ENCODE results near the gene GAREM2.

DNA sequence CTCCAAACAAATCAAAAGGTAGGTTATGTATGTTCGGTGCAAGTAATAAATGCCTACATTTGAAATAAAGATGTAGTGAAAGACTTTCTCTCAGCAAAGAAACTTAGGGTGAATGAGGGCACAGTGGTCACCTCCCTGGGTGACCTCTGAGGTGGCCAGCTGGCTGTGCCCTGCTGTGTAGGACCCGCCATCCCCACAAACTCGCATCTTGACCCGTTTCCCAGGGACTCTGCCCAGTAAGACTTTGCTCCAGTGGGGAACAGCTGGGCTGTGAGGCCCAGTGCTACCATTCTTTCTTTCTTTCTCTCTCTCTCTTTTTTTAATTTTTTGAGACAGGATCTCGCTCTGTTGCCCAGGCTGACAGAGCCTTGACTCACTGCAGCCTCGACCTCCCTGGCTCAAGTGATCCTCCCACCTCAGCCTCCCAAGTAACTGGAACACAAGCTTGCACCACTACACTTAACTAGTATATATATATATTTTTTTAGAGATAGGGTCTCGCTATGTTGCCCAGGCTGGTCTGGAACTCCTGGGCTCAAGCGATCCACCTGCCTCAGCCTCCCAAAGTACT, 8.2 kb upstream of the GAREM2 start:
- TF ChIP-seq, protein P1, sequence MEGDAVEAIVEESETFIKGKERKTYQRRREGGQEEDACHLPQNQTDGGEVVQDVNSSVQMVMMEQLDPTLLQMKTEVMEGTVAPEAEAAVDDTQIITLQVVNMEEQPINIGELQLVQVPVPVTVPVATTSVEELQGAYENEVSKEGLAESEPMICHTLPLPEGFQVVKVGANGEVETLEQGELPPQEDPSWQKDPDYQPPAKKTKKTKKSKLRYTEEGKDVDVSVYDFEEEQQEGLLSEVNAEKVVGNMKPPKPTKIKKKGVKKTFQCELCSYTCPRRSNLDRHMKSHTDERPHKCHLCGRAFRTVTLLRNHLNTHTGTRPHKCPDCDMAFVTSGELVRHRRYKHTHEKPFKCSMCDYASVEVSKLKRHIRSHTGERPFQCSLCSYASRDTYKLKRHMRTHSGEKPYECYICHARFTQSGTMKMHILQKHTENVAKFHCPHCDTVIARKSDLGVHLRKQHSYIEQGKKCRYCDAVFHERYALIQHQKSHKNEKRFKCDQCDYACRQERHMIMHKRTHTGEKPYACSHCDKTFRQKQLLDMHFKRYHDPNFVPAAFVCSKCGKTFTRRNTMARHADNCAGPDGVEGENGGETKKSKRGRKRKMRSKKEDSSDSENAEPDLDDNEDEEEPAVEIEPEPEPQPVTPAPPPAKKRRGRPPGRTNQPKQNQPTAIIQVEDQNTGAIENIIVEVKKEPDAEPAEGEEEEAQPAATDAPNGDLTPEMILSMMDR (conservative IDR thresholded peaks at IDR 0.05): no peak
- no peak for TF ChIP-seq EZH2 (IDR thresholded peaks at IDR 0.05; ENCODE audit: low read depth)

Measured in PC-9 (cell line).